HG03571 (cell line): ENCODE measurements around the gene NLRP6.
A peak's percentile ranks its signal among the peaks of the same experiment; 100 is the strongest.
"Not testable (repeated sequence)": the region's sequence is repeated elsewhere in the genome, so short reads cannot be mapped to it uniquely, and the experiment has no call there.

ENCODE experiments used
- ATAC-seq: cut with Tn5 transposase; IDR thresholded peaks from one replicate; pipeline ENCODE4 v1.9.1; 2021; ENCODE audit not compliant: unreplicated experiment

The NLRP6 gene

GRCh38 chr11:281486-282161, 3.4 kb downstream of the NLRP6 start:
- no peak for ATAC-seq

- no peak for ATAC-seq
Measured at GRCh38 chr11:282171-282570, 4.0 kb downstream of the NLRP6 start.

- no peak for ATAC-seq
Measured at GRCh38 chr11:282630-283360, 4.6 kb downstream of the NLRP6 start.

- ATAC-seq, result no peak
Measured at GRCh38 chr11:283405-284104, 5.3 kb downstream of the NLRP6 start.

GRCh38 chr11:284105-285020, 6.2 kb downstream of the NLRP6 start:
- ATAC-seq, result no peak

- no peak for ATAC-seq
Measured at GRCh38 chr11:285021-285893, 7.0 kb downstream of the NLRP6 start.

GRCh38 chr11:285894-286220, 7.7 kb downstream of the NLRP6 start:
- no peak for ATAC-seq

GRCh38 chr11:286977-287820, 9.0 kb downstream of the NLRP6 start:
- ATAC-seq, result not testable (repeated sequence)

GRCh38 chr11:287821-288477, 9.7 kb downstream of the NLRP6 start:
- ATAC-seq, result no peak

GRCh38 chr11:288478-289397, 10.5 kb downstream of the NLRP6 start, which contains the start of gene PGGHG:
TSS of gene PGGHG (plus strand) at chr11:289126. CDS start at chr11:289817, 691 bp downstream.
- peak; percentile 53 for ATAC-seq

GRCh38 chr11:289398-289711, 11.1 kb downstream of the NLRP6 start:
- no peak for ATAC-seq

GRCh38 chr11:289712-290620, 11.8 kb downstream of the NLRP6 start:
- ATAC-seq, result no peak

GRCh38 chr11:290621-291231, 12.5 kb downstream of the NLRP6 start:
- ATAC-seq, result no peak

- ATAC-seq, result no peak
Measured at GRCh38 chr11:291281-292210, 13.3 kb downstream of the NLRP6 start.
